GM12891 (cell line): ENCODE measurements around the gene NUDC.

ENCODE experiments used
- POLR2AphosphoS5 ChIP-seq: IDR thresholded peaks from 2 replicates; pipeline ENCODE4 v1.6.1; 2011; ENCODE audit warnings: low read depth, low read length, control low read depth
- SPI1 ChIP-seq: IDR thresholded peaks from 2 replicates; pipeline ENCODE4 v1.6.1; 2011; ENCODE audit warnings: low read depth, low read length, control low read depth

DNA sequence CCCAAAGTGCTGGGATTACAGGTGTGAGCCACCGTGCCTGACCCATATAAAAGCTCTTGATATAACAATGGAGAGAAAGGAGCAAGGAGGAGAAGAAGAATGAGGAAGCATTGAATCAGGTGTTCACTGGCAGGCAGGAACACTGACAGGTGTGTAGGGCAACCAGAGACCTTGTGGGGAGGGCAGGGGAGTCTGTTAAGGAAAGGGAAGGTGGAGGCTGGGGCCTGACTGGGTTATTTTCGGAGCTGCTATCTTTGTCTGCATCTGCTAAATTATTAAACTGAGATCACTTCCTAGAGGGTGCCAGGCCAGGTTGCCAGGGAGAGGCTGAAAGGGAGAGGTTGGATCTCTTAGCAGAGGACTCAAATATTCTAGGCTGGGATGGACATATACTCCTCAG lies 65.1 kb downstream of the NUDC start:
- TF ChIP-seq POLR2AphosphoS5 (no peak), SPI1 (no peak)
